Frontal cortex (tissue), 4 donors: ENCODE data around the gene CBX2. TPM values are rescaled to one million over a fixed set of nuclear protein-coding genes. Genes with fewer than 3 reads are reported as not detected.

Source experiments
- DNase-seq, 2 donors: peaks; one replicate each; pipeline ENCODE4 v3.0.0; 2012; ENCODE audit warnings: low spot score in 2 of 2
- FAIRE-seq: peaks from 2 replicates; lab custom pipeline; 2012; peaks lifted over from hg19 to GRCh38; lab: Jason Lieb, UNC
- total RNA-seq: library from RNA; depleted of rRNA; stranded (reverse); fragments of >200 nt; gene quantifications from one replicate; pipeline ENCODE4 v1.2.3, GENCODE V29; 2014
- donor health status: control.
- donor health status: control.
- donor health status: control.

The CBX2 gene
- total RNA-seq, 1 donor from 2014 or later, result 6.1 TPM

- no peak for FAIRE-seq
- DNase-seq, result no peak
These were observed 56.9 kb downstream of the CBX2 start for GRCh38 chr17:79834565-79835469.

GRCh38 chr17:79835470-79835899 is 57.5 kb downstream of the CBX2 start:
- DNase-seq (no peak), FAIRE-seq (no peak)

- DNase-seq (no peak), FAIRE-seq (no peak)
These were observed 58.1 kb downstream of the CBX2 start for GRCh38 chr17:79835953-79836509.

- no peak for FAIRE-seq
These were observed 58.6 kb downstream of the CBX2 start for GRCh38 chr17:79836510-79836971.

GRCh38 chr17:79836972-79837887 is 59.3 kb downstream of the CBX2 start:
- FAIRE-seq, result no peak

More at GRCh38 chr17:79836510-79836971, 58.6 kb downstream of the CBX2 start:
- DNase-seq, result no peak

More at GRCh38 chr17:79836972-79837887, 59.3 kb downstream of the CBX2 start:
- DNase-seq, result no peak

Other genes starting within 250 kb of the CBX2 start
- gene RBFOX3, start 167.1 kb upstream of the CBX2 start, total RNA-seq, result 5.7 TPM
- gene ENPP7, start 47.2 kb upstream of the CBX2 start, total RNA-seq, result not detected
- 7.7 TPM for gene CBX8, start 18.9 kb downstream of the CBX2 start, total RNA-seq
- 18.3 TPM for gene CBX4, start 61.3 kb downstream of the CBX2 start, total RNA-seq